Kidney (tissue), 2 donors: ENCODE measurements around the gene SMYD3. TPM values are rescaled to one million over a fixed set of nuclear protein-coding genes. Genes with fewer than 3 reads are reported as not detected.

ENCODE experiments used
- polyA plus RNA-seq: library from polyadenylated mRNA; stranded (reverse); fragments of 350-450 nt; fragmentation: Illumina TruSeq; extraction: RNeasy Lipid Tissue Mini Kit (QIAGEN cat#74804); gene quantifications from one replicate; pipeline ENCODE4 v1.2.3, GENCODE V29; 2014; ENCODE audit warnings: low read depth, low replicate concordance; ENCODE audit not compliant: insufficient read depth
- total RNA-seq: library from RNA; stranded (reverse); fragmentation: NEBNext Ultra II Directional; extraction: Animal tissue kit (Norgen Biotek cat#: 25700); gene quantifications from one replicate; pipeline ENCODE4 v1.2.1, GENCODE V29; 2021
- donor health status: DM: yes; HTN: yes; CAD: no.

The SMYD3 gene
- total and polyA plus RNA-seq, 2 donors from 2014 or later = 23.3 to 23.9 TPM

Other genes starting within 250 kb of the SMYD3 start
- 10.8 TPM for gene TFB2M, start 59.0 kb upstream of the SMYD3 start, total RNA-seq
- 14.7 TPM for gene TFB2M, start 59.0 kb upstream of the SMYD3 start, polyA plus RNA-seq
- 24.1 TPM for gene CNST, start 59.2 kb upstream of the SMYD3 start, total RNA-seq
- gene CNST, start 59.2 kb upstream of the SMYD3 start, polyA plus RNA-seq = 5.6 TPM
- 37.2 TPM for gene SCCPDH, start 217.1 kb upstream of the SMYD3 start, total RNA-seq
- gene SCCPDH, start 217.1 kb upstream of the SMYD3 start, polyA plus RNA-seq = 48.6 TPM